NCI-H1417 treated with DMSO at 0.1 percent for 48 hours (cell line): ENCODE measurements around the gene CBLIF.
"Not testable (repeated sequence)": the region's sequence is repeated elsewhere in the genome, so short reads cannot be mapped to it uniquely, and the experiment has no call there.

ENCODE experiments used
- DNase-seq: peaks from one replicate; lab custom pipeline; 2025; lab: John Stamatoyannopoulos, UW

CBLIF gene

DNA sequence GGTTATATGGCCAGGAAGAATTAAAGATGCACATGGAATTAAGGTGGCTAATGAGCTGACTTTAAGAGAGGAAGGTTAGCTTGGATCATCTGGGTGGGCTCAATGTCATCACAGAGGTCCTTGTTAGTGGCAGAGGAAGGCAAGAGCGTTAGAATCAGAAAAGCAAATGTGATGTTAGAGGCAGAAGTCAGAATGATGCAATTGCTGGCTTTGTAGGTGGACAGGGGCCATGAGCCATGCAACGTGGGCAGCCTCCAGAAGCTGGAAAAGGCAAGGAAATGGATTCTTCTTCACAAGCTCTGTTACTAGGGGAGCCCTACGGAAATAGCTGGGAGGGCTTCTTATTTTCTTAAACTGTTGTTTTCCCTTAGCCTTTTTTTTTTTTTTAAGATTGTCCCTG, 2.3 kb upstream of the CBLIF start:
- DNase-seq = no peak

DNA sequence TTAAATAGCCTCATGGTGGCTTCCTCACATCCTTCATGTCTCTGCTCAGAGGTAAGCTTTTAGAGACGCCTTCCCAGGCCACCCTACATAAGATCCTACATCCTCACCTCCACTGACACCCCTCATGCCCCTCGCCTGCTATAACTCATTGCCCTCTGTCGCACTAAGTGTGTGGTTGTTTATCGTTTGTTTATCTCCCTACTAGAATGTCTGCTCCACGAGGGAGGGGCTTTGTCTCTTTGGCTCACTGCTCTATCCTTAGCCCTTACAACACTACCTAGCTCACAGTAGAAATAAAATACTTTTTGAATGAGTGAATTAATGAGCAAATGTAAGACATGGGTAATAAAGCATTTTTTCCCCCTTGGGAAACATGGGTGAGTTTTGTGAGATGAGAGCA, 1.3 kb upstream of the CBLIF start:
- DNase-seq = no peak

DNA sequence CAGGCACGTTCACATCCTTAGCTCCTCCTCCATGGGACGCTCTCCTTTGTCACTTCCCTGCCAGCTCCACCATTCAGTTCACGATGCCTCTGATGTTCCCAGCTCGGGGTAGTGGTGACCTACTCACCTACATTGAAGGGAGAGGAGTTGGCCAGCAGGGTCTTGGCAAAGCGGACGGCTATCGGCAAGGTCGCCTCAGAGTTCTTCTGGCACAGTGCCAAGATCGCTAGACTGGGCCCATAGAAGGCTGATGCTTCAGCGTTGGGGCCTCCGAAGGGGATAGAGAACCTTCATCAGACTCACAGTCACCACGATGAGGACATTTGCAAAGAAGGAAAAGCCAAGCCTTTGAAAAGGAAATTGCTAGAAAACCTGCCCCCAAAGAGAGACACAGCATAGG, 3.0 kb downstream of the CBLIF start:
- DNase-seq = no peak

DNA sequence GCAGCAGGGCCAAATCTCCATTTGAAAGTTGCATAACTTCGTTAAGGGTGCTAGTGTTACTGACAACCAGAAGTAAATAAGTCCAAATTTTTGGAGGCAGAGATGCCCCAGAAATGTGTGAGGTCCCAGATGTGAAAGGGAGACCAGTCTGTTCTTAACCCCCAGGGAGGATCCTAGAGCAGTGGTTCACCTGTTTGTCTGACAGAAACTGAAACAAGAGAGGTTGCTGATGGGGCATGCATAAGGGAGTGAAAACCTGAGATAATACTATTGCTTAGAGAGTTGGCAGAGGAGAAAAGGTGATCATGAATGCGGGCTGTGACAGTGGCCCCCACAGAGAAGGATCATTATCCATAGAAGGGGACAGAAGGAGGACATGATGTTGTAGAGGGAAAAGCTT, 3.8 kb downstream of the CBLIF start:
- DNase-seq = no peak

DNA sequence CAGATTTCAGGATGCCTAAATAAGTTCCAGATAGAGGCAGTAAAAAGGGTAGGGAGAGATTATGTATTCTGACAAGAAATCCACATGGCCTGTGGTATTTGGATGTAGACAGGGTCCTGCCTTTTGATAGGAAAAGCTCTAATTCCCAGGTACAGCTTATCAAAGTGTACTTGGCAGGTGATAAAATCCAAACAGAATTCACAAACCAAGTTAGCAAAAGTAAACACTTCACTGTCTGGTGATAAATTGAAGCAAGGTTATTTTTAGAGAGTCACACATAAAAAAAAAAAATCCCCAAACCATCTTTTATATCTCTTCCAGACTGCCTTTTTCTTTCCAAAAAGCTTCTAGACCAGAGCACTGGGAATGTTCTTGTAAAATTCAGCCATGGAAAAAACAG, 5.7 kb downstream of the CBLIF start:
- DNase-seq = no peak

GRCh38 chr11:59833602-59834001, 11.7 kb downstream of the CBLIF start:
- no peak for DNase-seq

DNA sequence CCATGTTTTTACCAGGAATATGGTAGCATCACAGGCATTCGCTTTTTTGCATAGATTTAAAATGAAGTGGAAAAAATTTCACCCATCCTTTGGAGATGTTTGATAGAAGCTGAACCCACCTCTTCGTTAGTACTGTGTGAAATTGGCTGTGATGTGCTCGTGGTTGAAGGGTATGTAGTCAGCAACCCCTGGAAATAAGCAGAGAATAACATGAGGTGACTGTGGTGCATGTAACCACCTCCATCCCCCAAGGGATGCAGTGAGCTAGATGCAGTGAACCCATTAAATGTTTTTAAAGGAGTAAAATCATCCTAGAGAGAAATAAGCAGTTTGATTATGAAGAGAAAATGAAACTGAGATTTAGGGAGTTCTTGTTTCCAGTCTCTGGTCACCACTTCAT, 15.9 kb downstream of the CBLIF start:
- DNase-seq = no peak

DNA sequence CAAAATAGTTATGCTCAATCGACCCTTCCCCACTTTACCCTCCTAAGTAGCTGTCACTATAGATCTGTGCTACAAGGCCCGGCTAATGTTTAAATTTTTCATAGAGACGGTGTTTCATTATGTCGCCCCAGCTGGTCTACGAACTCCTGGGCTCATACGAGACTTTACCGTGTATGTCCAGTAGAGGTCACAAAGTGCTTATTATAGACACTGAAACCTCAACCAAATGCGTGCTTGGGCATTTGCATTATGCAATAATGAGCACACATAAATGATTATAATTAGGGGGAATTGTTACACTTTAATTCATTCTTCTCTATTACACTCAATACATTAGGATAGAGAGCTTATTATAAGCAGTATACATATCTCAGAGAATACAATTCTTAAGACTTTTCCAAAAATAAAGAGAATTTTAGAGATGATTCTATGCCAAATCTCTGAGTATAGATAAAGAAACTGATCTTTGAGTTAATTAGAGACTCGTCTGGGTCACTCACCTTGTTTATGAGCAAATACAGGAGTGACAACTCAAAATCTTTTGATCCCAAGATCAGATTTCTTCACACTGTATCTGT, 22.2 kb downstream of the CBLIF start:
- peak; percentile 15 for DNase-seq

- no peak for DNase-seq
Measured at GRCh38 chr11:59818572-59818971, 26.7 kb downstream of the CBLIF start.

GRCh38 chr11:59816434-59816833, 28.9 kb downstream of the CBLIF start:
- not testable (repeated sequence) for DNase-seq

GRCh38 chr11:59815754-59816153, 29.5 kb downstream of the CBLIF start:
- no peak for DNase-seq

GRCh38 chr11:59814021-59814420, 31.3 kb downstream of the CBLIF start:
- no peak for DNase-seq

DNA sequence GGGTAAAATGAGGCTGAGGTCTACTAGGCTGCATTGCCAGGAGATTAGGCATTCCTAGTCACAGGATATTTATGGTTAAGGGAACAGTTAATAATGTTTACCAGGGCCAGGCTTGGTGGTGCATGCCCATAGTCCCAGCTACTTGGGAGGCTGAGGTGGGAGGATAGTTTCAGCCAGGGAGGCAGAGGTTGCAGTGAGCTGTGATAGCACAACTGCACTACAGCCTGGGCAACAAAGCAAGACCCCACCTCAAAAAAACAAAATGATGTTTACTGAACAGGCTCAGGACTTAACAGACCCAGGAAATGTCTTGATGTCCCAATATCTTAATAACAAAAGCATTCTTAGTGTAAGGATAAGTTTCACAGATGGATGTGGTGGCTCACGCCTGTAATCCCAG, 31.9 kb downstream of the CBLIF start:
- DNase-seq = no peak

- DNase-seq = no peak
Measured at GRCh38 chr11:59812220-59812619, 33.1 kb downstream of the CBLIF start.

- DNase-seq = no peak
Measured at GRCh38 chr11:59810911-59811259, 34.4 kb downstream of the CBLIF start.

- DNase-seq = peak; percentile 35
Measured at GRCh38 chr11:59810189-59810910, 34.9 kb downstream of the CBLIF start, which contains the start of gene MRPL16. Gene MRPL16, minus strand, starts transcription at chr11:59810778. Its CDS starts 120 bp downstream, at chr11:59810658.

DNA sequence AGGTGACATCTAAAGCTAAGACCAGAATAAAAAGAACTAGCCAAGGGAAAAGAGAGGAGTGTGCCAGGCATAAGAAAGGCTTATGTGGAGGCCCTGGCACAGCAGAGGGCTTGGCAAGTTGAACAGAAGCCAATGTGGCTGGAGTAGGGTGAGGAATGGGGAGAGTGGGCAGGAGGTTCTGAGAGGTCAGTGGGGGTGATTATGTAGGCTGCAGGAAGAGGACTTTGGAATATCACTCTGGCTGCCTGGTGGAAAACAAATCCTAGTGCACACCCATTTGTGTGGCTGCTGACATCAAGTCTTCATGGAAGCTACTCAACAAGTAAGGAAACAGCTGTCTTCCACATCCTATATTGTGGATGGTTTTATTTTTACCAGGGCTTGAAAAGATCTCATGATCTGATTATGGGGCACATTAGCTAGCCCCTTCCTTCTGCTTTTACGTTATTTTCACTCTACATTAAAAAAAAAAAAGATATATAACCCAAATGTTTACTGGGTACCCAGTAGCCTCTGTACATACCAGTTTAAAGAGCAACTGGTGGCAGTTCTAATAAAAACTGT, 38.2 kb downstream of the CBLIF start:
- DNase-seq = no peak

DNA sequence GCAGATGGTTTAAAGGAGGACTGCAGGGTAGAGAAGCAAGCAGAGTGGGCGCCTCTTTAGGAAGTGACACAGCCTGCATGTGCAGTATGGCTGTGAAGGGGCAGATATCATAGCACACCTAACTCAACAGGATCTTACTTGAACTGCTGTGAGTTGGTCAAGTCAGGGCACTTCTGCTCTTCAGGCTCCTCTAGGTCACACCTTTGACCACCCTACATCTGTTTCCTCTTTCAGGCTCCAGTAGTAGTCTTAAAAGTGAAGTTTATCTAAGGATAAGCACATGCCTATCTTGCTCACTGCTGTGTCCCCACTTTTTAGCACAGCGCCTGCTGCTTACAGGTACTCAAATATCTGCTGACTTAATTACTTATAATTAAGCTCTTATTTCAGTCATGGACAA, 41.2 kb downstream of the CBLIF start:
- no peak for DNase-seq

DNA sequence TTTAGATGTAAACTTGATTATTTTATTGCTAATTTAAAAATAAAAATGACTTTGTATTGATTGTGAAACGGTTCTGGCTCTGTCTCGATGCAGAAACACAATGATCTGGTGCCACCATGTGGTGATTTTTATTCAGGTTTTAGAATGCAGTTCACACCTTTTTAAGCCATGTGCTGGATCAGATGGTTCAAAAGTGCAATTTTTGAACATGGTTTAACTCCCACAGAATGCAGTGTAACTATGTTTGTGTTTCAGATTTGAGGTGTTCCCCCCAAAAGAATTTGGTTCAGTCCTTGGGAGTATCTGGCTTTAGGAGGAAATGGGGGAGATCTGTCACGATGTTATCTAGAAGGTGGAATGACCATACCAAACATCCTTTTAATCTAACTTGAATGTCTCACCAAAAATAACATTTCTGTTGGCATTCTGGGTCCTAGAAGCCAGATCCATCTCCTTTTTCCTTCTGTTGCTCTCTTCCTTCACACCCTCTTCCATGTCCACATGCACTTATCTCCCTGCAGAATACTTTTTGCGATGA, 42.6 kb downstream of the CBLIF start:
- DNase-seq = no peak

DNA sequence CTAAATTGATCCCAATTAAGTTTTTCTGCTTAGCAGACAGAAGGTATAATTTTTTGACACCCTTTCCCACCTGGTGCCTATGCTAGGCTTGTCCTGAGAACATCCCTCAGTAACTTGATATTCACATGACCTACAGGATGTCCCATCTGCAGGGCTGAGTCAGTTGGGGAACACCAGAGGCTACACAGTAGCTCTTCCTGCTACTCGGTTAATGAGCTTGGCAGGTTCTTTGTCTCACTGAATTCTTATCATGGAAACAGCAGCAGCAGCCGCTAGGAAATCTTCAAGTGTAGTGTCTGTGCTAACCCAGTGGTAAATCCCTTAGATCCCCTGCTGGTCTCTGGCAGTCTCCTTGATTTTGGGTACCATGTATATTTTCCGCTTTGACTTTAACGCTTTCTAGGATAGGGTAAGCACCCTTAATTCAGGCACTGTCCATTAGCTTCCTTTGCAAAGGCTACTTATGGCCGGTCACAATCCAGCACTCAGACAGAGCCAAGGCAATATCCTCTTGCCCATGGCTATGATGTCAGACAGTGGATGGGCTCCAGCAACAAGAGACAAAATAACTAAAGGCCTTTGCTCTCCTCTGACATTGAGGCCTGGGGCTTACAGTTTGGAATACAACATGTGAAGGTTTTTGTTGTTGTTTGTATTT, 43.2 kb downstream of the CBLIF start:
- DNase-seq = no peak

- no peak for DNase-seq
Measured at GRCh38 chr11:59801160-59801706, 44.1 kb downstream of the CBLIF start.

DNA sequence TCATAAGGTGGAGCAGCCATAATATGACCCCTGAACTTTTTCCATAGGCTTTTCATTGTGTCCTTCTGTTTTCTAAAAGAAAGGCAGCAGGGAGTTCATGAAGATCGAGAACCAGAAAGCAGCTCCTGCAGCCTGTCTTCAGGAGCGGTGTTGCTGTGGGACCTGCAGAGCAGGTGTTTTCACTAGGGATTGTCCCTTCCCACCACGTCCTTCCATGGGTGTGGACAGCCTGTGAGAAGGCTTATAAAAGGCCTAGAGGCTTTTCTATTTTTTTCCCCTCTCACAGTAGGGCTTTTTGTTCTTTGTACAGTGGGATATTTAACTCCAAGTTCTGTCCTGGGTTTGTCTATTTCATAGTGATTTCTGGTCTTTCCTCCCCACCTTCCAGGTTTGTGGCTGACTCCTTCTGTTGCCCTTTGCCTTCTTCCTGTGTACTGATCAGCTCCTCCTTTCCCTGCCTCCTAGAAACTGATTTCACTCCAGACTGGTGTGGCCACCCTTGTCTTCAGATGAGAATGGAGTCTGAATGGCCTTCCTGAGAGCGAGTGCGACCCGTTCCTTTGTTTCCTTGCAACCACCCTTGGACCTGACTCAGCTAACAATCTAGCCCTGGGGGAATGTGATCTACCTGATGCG, 44.8 kb downstream of the CBLIF start:
- DNase-seq = no peak
